Neural progenitor cell (in vitro differentiated cells): ENCODE data around the gene POLR2J. TPM values are rescaled to one million over a fixed set of nuclear protein-coding genes. Genes with fewer than 3 reads are reported as not detected.

Source experiments
- DNase-seq: peaks from one replicate; pipeline ENCODE4 v3.0.0-alpha.2; 2016; ENCODE audit warnings: low spot score
- H2AFZ ChIP-seq: fragments of 200-600 bp; sonication (generic); replicated peaks from 2 replicates; pipeline ENCODE4 v1.6.1; 2016; ENCODE audit warnings: antibody characterized with exemption
- H3F3A ChIP-seq: fragments of 200-600 bp; sonication (generic); 2 replicates; pipeline ENCODE4 v1.6.1; 2016; ENCODE audit warnings: antibody characterized with exemption, low read depth
- H3K27ac ChIP-seq: fragments of 200-600 bp; sonication (generic); 2 replicates; pipeline ENCODE4 v1.5.1; 2016; ENCODE audit warnings: mild to moderate bottlenecking
- H3K27me3 ChIP-seq: fragments of 200-600 bp; sonication (generic); 2 replicates; pipeline ENCODE4 v1.6.1; 2016; ENCODE audit warnings: mild to moderate bottlenecking, moderate library complexity
- H3K36me3 ChIP-seq: fragments of 200-600 bp; sonication (generic); 2 replicates; pipeline ENCODE4 v1.5.1; 2016
- H3K4me1 ChIP-seq: fragments of 200-600 bp; sonication (generic); 2 replicates; pipeline ENCODE4 v1.6.1; 2016; ENCODE audit warnings: mixed run types
- H3K4me2 ChIP-seq: fragments of 200-600 bp; sonication (generic); 2 replicates; pipeline ENCODE4 v1.6.1; 2016
- H3K4me3 ChIP-seq: fragments of 200-600 bp; sonication (generic); 2 replicates; pipeline ENCODE4 v1.5.1; 2016
- H3K79me2 ChIP-seq: fragments of 200-600 bp; sonication (generic); 2 replicates; pipeline ENCODE4 v1.6.1; 2016; ENCODE audit warnings: low read depth
- H3K9ac ChIP-seq: fragments of 200-600 bp; sonication (generic); 2 replicates; pipeline ENCODE4 v1.6.1; 2016
- H3K9me3 ChIP-seq: fragments of 200-600 bp; sonication (generic); 2 replicates; pipeline ENCODE4 v1.5.1; 2016; ENCODE audit warnings: low read depth
- H4K20me1 ChIP-seq: fragments of 200-600 bp; sonication (generic); 2 replicates; pipeline ENCODE4 v1.6.1; 2016; ENCODE audit warnings: low read depth
- H3K27ac Mint-ChIP-seq: 3 replicates; pipeline ENCODE4 v1.8.0; 2021; ENCODE audit warnings: mixed read lengths
- H3K27me3 Mint-ChIP-seq: 2 replicates; pipeline ENCODE4 v1.8.0; 2022; ENCODE audit warnings: low read depth, mild to moderate bottlenecking, inconsistent platforms, moderate library complexity, mixed read lengths; ENCODE audit not compliant: insufficient read depth
- H3K36me3 Mint-ChIP-seq: 3 replicates; pipeline ENCODE4 v1.8.0; 2021; ENCODE audit warnings: mixed read lengths
- H3K4me1 Mint-ChIP-seq: 3 replicates; pipeline ENCODE4 v1.8.0; 2021; ENCODE audit warnings: mixed read lengths
- H3K4me3 Mint-ChIP-seq: 3 replicates; pipeline ENCODE4 v1.8.0; 2021; ENCODE audit warnings: mild to moderate bottlenecking, moderate library complexity, mixed read lengths
- H3K9me3 Mint-ChIP-seq: 3 replicates; pipeline ENCODE4 v1.8.0; 2020; ENCODE audit warnings: mixed read lengths
- CTCF ChIP-seq: fragments of 200-600 bp; sonication (generic); IDR thresholded peaks from 2 replicates; pipeline ENCODE4 v1.5.1; 2017; ENCODE audit warnings: antibody characterized with exemption, mild to moderate bottlenecking
- EZH2 ChIP-seq: fragments of 200-600 bp; sonication (generic); IDR thresholded peaks from 2 replicates; pipeline ENCODE4 v1.6.1; 2017; ENCODE audit warnings: antibody characterized with exemption, mild to moderate bottlenecking, moderate library complexity
- EZH2phosphoT487 ChIP-seq: fragments of 200-600 bp; sonication (generic); IDR thresholded peaks from 2 replicates; pipeline ENCODE4 v1.6.1; 2017; ENCODE audit warnings: antibody characterized with exemption
- total RNA-seq: library from RNA; depleted of rRNA; stranded (reverse); fragments of >200 nt; gene quantifications from 2 replicates; pipeline ENCODE4 v1.2.3, GENCODE V29; 2015; ENCODE audit warnings: low replicate concordance

The POLR2J gene
- total RNA-seq, 1 donor from 2014 or later: 11.4 TPM

DNA sequence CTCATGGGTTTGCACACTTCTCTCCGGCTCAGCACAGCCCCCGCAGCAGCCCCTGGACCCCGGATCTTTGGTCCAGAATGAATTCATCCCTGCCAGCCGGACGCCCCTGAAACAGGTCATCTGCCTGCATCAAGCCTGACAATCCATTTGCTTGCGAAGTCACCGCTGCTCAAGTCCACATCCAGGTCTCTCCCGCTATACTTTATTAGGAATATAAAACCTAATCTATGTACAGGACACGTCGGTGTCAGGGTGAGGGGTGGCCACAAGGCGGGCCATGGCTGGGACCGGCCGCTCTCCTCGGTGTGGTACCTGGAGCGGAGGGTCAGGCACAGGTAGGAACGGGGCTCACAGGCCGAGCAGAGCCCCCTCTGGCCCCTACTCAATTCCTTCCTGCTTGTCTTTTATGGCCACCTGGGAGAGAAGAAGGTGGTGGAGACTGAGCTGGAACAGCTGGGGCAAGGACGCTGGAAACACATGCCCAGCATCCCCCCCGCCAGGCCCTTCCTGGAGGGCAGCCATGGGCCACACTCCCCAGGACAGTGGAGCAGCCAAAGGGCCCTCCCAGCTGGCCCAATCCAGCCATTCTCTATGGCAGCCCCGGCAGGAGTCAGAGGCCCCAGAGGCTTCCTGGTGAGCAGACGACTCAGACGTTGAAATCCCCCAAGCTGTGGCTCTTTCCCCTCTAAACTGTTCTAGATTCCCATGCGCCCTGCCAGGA lies 5.3 kb downstream of the POLR2J start:
- no peak overlapping the region for H3K4me2 ChIP-seq
- H3K36me3 ChIP-seq: no peaks in the 10 kb centered on the region
- Mint-ChIP-seq H3K27me3 (no peaks in the 10 kb centered on the region), H3K9me3 (no peaks in the 10 kb centered on the region), H3K36me3 (peaks cover 3% of the 10 kb centered on the region), H3K4me3 (no peak overlapping the region), H3K27ac (no peak overlapping the region), H3K4me1 (peaks cover 3% of the 10 kb centered on the region)
- no peak overlapping the region for H3K9ac ChIP-seq
- H3K4me1 ChIP-seq: no peaks in the 10 kb centered on the region
- peaks cover 4% of the 10 kb centered on the region for H4K20me1 ChIP-seq
- no peak overlapping the region for H3K27ac ChIP-seq
- H3F3A ChIP-seq: no peaks in the 10 kb centered on the region
- no peak for TF ChIP-seq CTCF
- TF ChIP-seq EZH2: no peak
- H3K27me3 ChIP-seq: no peaks in the 10 kb centered on the region
- no peak overlapping the region for H2AFZ ChIP-seq
- H3K4me3 ChIP-seq: no peak overlapping the region
- no peak for DNase-seq
- H3K9me3 ChIP-seq: no peaks in the 10 kb centered on the region
- H3K79me2 ChIP-seq: no peaks in the 10 kb centered on the region

- Histone ChIP-seq H3F3A (no peaks in the 10 kb centered on the region), H3K36me3 (no peaks in the 10 kb centered on the region), H3K9me3 (no peaks in the 10 kb centered on the region), H2AFZ (no peak overlapping the region), H3K4me2 (no peak overlapping the region), H3K4me1 (no peaks in the 10 kb centered on the region), H3K27ac (no peak overlapping the region), H4K20me1 (peaks cover 4% of the 10 kb centered on the region), H3K9ac (no peak overlapping the region), H3K79me2 (no peaks in the 10 kb centered on the region), H3K4me3 (no peak overlapping the region), H3K27me3 (no peaks in the 10 kb centered on the region)
- Mint-ChIP-seq H3K4me1 (peaks cover 3% of the 10 kb centered on the region), H3K27ac (no peak overlapping the region), H3K27me3 (no peaks in the 10 kb centered on the region), H3K9me3 (no peaks in the 10 kb centered on the region), H3K4me3 (no peak overlapping the region), H3K36me3 (peaks cover 3% of the 10 kb centered on the region)
- TF ChIP-seq EZH2phosphoT487: no peak
- TF ChIP-seq CTCF: no peak
- TF ChIP-seq EZH2: no peak
- no peak for DNase-seq
Measured at GRCh38 chr7:102472126-102473041, 6.3 kb downstream of the POLR2J start.

DNA sequence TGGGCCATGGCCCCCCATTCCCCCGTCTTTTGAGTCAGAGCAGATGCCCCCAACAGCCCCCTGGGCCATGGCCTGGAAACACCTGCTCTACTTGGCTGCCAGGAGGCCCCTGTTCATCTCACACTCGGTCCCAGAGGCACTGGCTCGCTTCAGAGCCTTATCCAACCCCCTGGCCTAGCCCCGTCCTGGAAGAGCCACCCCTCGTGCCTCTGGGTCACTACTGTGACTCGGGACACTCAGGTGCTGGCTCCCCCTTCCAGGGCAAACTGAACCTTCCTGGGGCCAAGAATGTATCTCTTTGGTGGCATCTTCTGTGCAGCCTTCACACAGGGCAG lies 7.0 kb downstream of the POLR2J start:
- no peak overlapping the region for H3K27ac Mint-ChIP-seq
- Histone ChIP-seq H3K27me3 (no peaks in the 10 kb centered on the region), H2AFZ (no peak overlapping the region), H4K20me1 (peaks cover 4% of the 10 kb centered on the region), H3K4me2 (no peak overlapping the region), H3F3A (no peaks in the 10 kb centered on the region), H3K4me1 (no peaks in the 10 kb centered on the region), H3K27ac (no peak overlapping the region), H3K9ac (no peak overlapping the region), H3K9me3 (no peaks in the 10 kb centered on the region), H3K79me2 (no peaks in the 10 kb centered on the region), H3K36me3 (no peaks in the 10 kb centered on the region), H3K4me3 (no peak overlapping the region)
- no peak overlapping the region for H3K4me3 Mint-ChIP-seq
- H3K4me1 Mint-ChIP-seq: peaks cover 5% of the 10 kb centered on the region
- peaks cover 4% of the 10 kb centered on the region for H3K36me3 Mint-ChIP-seq
- no peaks in the 10 kb centered on the region for H3K9me3 Mint-ChIP-seq
- no peaks in the 10 kb centered on the region for H3K27me3 Mint-ChIP-seq
- DNase-seq: no peak
- no peak for TF ChIP-seq EZH2
- TF ChIP-seq EZH2phosphoT487: no peak
- TF ChIP-seq CTCF: no peak
